Keratinocyte (primary cell): Measurements from ENCODE around the gene MAGI3.

ENCODE experiments used
- EZH2 ChIP-seq: IDR thresholded peaks from one replicate; pipeline ENCODE4 v1.6.1; 2012; ENCODE audit warnings: inconsistent platforms, mild to moderate bottlenecking, low read length, moderate library complexity
- TF ChIP-seq, protein P1 (sequence below), 3 experiments: IDR thresholded peaks in 1 of 3; conservative IDR thresholded peaks in 1 of 3; optimal IDR thresholded peaks in 1 of 3; 2 replicates in 2 of 3; 3 replicates in 1 of 3; pipeline versions ENCODE3 to v1.5.1; 2011; ENCODE audit warnings: low read length in 3 of 3, mild to moderate bottlenecking in 3 of 3, moderate library complexity in 2 of 3, control low read depth in 1 of 3, inconsistent platforms in 1 of 3; ENCODE audit not compliant: insufficient read depth in 2 of 3; ENCODE audit errors: extremely low read depth in 1 of 3

DNA sequence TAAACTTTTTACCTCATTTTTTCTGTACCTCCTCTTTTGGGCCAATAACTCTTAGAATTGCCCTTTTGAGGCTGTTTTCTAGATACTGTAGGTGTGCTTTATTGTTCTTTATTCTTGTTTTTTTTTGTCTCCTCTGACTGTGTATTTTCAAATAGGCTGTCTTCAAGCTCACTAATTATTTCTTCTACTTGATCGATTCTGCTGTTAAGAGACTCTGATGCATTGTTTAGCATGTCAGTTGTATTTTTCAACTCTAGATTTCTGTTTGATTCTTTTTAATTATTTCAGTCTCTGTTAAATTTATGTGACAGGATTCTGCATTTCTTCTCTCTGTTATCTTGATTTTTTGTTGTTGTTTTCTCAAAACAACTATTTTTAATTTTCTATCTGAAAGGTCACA, 238.7 kb downstream of the MAGI3 start:
- TF ChIP-seq, protein P1, sequence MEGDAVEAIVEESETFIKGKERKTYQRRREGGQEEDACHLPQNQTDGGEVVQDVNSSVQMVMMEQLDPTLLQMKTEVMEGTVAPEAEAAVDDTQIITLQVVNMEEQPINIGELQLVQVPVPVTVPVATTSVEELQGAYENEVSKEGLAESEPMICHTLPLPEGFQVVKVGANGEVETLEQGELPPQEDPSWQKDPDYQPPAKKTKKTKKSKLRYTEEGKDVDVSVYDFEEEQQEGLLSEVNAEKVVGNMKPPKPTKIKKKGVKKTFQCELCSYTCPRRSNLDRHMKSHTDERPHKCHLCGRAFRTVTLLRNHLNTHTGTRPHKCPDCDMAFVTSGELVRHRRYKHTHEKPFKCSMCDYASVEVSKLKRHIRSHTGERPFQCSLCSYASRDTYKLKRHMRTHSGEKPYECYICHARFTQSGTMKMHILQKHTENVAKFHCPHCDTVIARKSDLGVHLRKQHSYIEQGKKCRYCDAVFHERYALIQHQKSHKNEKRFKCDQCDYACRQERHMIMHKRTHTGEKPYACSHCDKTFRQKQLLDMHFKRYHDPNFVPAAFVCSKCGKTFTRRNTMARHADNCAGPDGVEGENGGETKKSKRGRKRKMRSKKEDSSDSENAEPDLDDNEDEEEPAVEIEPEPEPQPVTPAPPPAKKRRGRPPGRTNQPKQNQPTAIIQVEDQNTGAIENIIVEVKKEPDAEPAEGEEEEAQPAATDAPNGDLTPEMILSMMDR (optimal IDR thresholded peaks at IDR 0.05 in 1 of 3, IDR thresholded peaks at IDR 0.05 in 1 of 3, conservative IDR thresholded peaks at IDR 0.05 in 1 of 3; ENCODE audit: extremely low read depth in 1 of 3, insufficient read depth in 2 of 3, low read length in 3 of 3), result no peak
- no peak for TF ChIP-seq EZH2
